HuH-7 (cell line): ENCODE results near the gene C1orf167.

ENCODE experiments used
- DNase-seq: peaks from one replicate; pipeline ENCODE4 v3.0.0; 2011; ENCODE audit warnings: low spot score

C1orf167 gene

GRCh38 chr1:11761285-11761684 lies 708 bp upstream of the C1orf167 start:
- DNase-seq, result no peak

- no peak for DNase-seq
Observed at GRCh38 chr1:11764115-11764514, 2.1 kb downstream of the C1orf167 start.

- DNase-seq, result no peak
Observed at GRCh38 chr1:11764519-11764918, 2.5 kb downstream of the C1orf167 start.

GRCh38 chr1:11765661-11766428 lies 3.9 kb downstream of the C1orf167 start:
- DNase-seq, result no peak

- DNase-seq, result no peak
Observed at GRCh38 chr1:11766429-11766776, 4.4 kb downstream of the C1orf167 start.

- no peak for DNase-seq
Observed at GRCh38 chr1:11767922-11768704, 6.1 kb downstream of the C1orf167 start.

- no peak for DNase-seq
Observed at GRCh38 chr1:11768821-11769220, 6.8 kb downstream of the C1orf167 start.

GRCh38 chr1:11769274-11769673 lies 7.3 kb downstream of the C1orf167 start:
- DNase-seq, result no peak

- DNase-seq, result no peak
Observed at GRCh38 chr1:11770011-11770410, 8.0 kb downstream of the C1orf167 start.

- DNase-seq, result no peak
Observed at GRCh38 chr1:11771481-11772043, 9.6 kb downstream of the C1orf167 start.

GRCh38 chr1:11772458-11772857 lies 10.5 kb downstream of the C1orf167 start:
- DNase-seq, result no peak

GRCh38 chr1:11774753-11775152 lies 12.8 kb downstream of the C1orf167 start:
- DNase-seq, result no peak

- no peak for DNase-seq
Observed at GRCh38 chr1:11777658-11778322, 15.8 kb downstream of the C1orf167 start.

- DNase-seq, result no peak
Observed at GRCh38 chr1:11778336-11778735, 16.3 kb downstream of the C1orf167 start.

GRCh38 chr1:11778844-11779623 lies 17.0 kb downstream of the C1orf167 start:
- DNase-seq, result no peak

GRCh38 chr1:11779715-11780379 lies 17.9 kb downstream of the C1orf167 start:
- DNase-seq, result no peak

GRCh38 chr1:11780380-11781147 lies 18.6 kb downstream of the C1orf167 start:
- DNase-seq, result no peak

- DNase-seq, result no peak
Observed at GRCh38 chr1:11781297-11781696, 19.3 kb downstream of the C1orf167 start.

- no peak for DNase-seq
Observed at GRCh38 chr1:11782127-11782708, 20.2 kb downstream of the C1orf167 start.

GRCh38 chr1:11783556-11783955 lies 21.6 kb downstream of the C1orf167 start:
- DNase-seq, result no peak
